Measurements from ENCODE around the gene SH3GL1. TPM values are rescaled to one million over a fixed set of nuclear protein-coding genes. Genes with fewer than 3 reads are reported as not detected.

Gene SH3GL1
- total and polyA plus RNA-seq, 2 of the 4 experiments (the other 2 are of a cell fraction): 28.1 to 138 TPM

DNA sequence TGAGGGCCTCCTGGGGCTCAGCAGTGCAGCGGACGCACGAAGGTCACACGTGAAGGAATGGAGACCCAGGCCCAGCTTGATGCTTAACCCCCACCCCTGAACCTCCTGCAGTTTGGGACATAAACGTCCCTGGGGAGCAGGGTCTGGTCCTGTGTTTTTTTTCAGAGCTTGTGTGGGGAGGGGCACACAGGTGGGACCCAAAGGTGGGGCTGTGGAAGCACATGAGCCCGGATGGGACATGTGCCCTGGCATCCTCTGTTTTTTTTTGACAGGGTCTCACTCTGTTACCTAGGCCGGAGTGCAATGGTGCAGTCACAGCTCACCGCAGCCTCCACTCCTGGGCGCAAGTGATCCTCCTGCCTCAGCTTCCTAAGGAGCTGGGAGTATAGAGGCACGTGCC is 36.8 kb upstream of the SH3GL1 start:
- POLR2A ChIA-PET (ENCODE audit: unreplicated experiment): no interaction called here
- peaks cover 17% of the 10 kb centered on the region for H3K36me3 ChIP-seq (ENCODE audit: control insufficient read depth, insufficient read depth, low read length)
- BruUV-seq (replicated peaks): no TSS peak
- no peak overlapping the region for H3K9ac ChIP-seq (ENCODE audit: low read depth, low read length)
- no peak overlapping the region for H3K18ac ChIP-seq (ENCODE audit: low read depth, low read length)
- no peak overlapping the region for H3K4me2 ChIP-seq (ENCODE audit: low read depth, low read length)
- H3K27ac ChIP-seq (ENCODE audit: insufficient read depth, low read length): no peak overlapping the region
- H4K20me1 ChIP-seq (ENCODE audit: insufficient read depth, low read length): no peaks in the 10 kb centered on the region
- no peak overlapping the region for H3K23ac ChIP-seq (ENCODE audit: low read depth, low read length)
- CTCF ChIA-PET: no interaction called here
- intact Hi-C loops (cut with micrococcal nuclease): no loop called here
- TF ChIP-seq CEBPB (IDR thresholded peaks at IDR 0.05; ENCODE audit: low read depth, low read length): no peak
- TF ChIP-seq RAD21 (IDR thresholded peaks at IDR 0.05; ENCODE audit: low read length): no peak
- no peak for TF ChIP-seq NFE2L2 (IDR thresholded peaks at IDR 0.05; ENCODE audit: low read depth, low read length)
- TF ChIP-seq ELK1 (IDR thresholded peaks at IDR 0.05; ENCODE audit: borderline replicate concordance, low read depth, low read length): no peak
- TF ChIP-seq SMC3 (IDR thresholded peaks at IDR 0.05; ENCODE audit: low read depth, low read length): no peak
- no peak for TF ChIP-seq RFX5 (IDR thresholded peaks at IDR 0.05; ENCODE audit: low read depth, low read length)
- no peak for TF ChIP-seq RCOR1 (IDR thresholded peaks at IDR 0.05; ENCODE audit: insufficient replicate concordance, low read length)
- no peak for TF ChIP-seq CTCF (conservative IDR thresholded peaks at IDR 0.05; ENCODE audit: low read depth, low read length)
- TF ChIP-seq BHLHE40 (IDR thresholded peaks at IDR 0.05; ENCODE audit: low read depth, low read length): no peak
- no peak for TF ChIP-seq CHD1 (IDR thresholded peaks at IDR 0.05; ENCODE audit: low read depth, low read length)
- TF ChIP-seq POLR2A (IDR thresholded peaks at IDR 0.05; ENCODE audit: low read depth, low read length): no peak
- no peak for TF ChIP-seq MAFK (IDR thresholded peaks at IDR 0.05; ENCODE audit: low read depth, low read length)
- TF ChIP-seq MAZ (IDR thresholded peaks at IDR 0.05; ENCODE audit: borderline replicate concordance, low read depth, low read length): no peak
- TF ChIP-seq FOS (IDR thresholded peaks at IDR 0.05; ENCODE audit: low read depth, low read length): no peak
- peaks cover 3 to 27% of the 10 kb centered on the region in 2 experiments for H3K79me1 ChIP-seq (ENCODE audit: low read depth in 1 of 2, low read length in 2 of 2)
- no peak overlapping the region for H2AK5ac ChIP-seq (ENCODE audit: low read depth, low read length)
- H4K8ac ChIP-seq (ENCODE audit: low read depth in 2 of 2, low read length in 2 of 2): no peak overlapping the region
- no peak for ATAC-seq (ENCODE audit: low read depth)
- no peak overlapping the region for H2AK9ac ChIP-seq (replicated peaks; ENCODE audit: low read depth, low read length, poor library complexity)
- H3K4me1 ChIP-seq (ENCODE audit: control insufficient read depth, insufficient read depth, low read length): no peaks in the 10 kb centered on the region
- peaks cover 6% of the 10 kb centered on the region; the same call in 1 of the 2 replicates for H3K9me1 ChIP-seq (ENCODE audit: insufficient read depth, low read length)
- no peaks in the 10 kb centered on the region for H3K9me3 ChIP-seq (ENCODE audit: control insufficient read depth, insufficient read depth, low read length)
- H3K4me3 ChIP-seq (ENCODE audit: insufficient read depth, low read depth, low read length): no peak overlapping the region
- no peak overlapping the region for H2AFZ ChIP-seq (replicated peaks; ENCODE audit: low read length, poor library complexity)
- no peaks in the 10 kb centered on the region for H3K27me3 ChIP-seq (ENCODE audit: control insufficient read depth, insufficient read depth, low read length)
- no CpG with 5 or more reads among the region's 10 CpGs for WGBS, 2 experiments (ENCODE audit: extremely low coverage in 2 of 2, insufficient read length in 1 of 2)
- no peak overlapping the region for H2BK5ac ChIP-seq (ENCODE audit: low read depth, low read length, poor library complexity, severe bottlenecking)
- no peak overlapping the region for H4K5ac ChIP-seq (ENCODE audit: low read depth, low read length)
- no peak overlapping the region for H2BK20ac ChIP-seq (ENCODE audit: low read depth, low read length)
- H4K91ac ChIP-seq (ENCODE audit: insufficient read depth, low read depth, low read length): no peak overlapping the region
- dilution Hi-C loops (cut with HindIII; ENCODE audit: low sequenced_read_pairs, unreplicated experiment): no loop called here
- no peak overlapping the region for H2BK120ac ChIP-seq (ENCODE audit: low read depth, low read length)
- no peak overlapping the region for H3K14ac ChIP-seq (replicated peaks; ENCODE audit: low read depth, low read length)
- H2BK15ac ChIP-seq (ENCODE audit: low read depth, low read length): no peak overlapping the region
- no peak overlapping the region for H3K56ac ChIP-seq (ENCODE audit: extremely low read depth, insufficient read depth, low read length)
- in situ Hi-C loops (cut with MboI; ENCODE audit: low sequenced_read_pairs): no loop called here
- H3K4ac ChIP-seq (ENCODE audit: low read depth, low read length): no peak overlapping the region
- no peak for DNase-seq

Data from IMR-90 (cell line).